Measurements from ENCODE around the gene NDST3.

DNA sequence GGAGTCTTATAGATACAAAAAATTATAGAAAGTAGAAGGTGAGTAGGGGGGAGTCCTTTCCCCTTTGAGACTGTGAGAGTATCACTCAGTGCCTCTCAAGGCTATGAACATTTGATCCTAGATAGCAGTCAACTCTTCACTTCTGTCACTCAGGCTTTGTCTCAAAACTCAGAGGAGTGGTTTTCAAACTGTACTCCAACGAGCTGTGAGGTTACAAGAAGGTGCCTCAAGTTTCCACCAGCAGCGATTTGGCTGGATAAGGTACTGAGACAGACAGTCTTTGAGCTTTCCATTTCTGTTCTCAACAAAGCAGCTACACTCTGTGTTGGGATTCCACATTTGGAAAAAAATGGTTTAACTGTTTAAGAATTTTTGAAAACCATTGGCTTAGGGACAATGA, 48.0 kb upstream of the NDST3 start:
- TF ChIP-seq, protein P1, sequence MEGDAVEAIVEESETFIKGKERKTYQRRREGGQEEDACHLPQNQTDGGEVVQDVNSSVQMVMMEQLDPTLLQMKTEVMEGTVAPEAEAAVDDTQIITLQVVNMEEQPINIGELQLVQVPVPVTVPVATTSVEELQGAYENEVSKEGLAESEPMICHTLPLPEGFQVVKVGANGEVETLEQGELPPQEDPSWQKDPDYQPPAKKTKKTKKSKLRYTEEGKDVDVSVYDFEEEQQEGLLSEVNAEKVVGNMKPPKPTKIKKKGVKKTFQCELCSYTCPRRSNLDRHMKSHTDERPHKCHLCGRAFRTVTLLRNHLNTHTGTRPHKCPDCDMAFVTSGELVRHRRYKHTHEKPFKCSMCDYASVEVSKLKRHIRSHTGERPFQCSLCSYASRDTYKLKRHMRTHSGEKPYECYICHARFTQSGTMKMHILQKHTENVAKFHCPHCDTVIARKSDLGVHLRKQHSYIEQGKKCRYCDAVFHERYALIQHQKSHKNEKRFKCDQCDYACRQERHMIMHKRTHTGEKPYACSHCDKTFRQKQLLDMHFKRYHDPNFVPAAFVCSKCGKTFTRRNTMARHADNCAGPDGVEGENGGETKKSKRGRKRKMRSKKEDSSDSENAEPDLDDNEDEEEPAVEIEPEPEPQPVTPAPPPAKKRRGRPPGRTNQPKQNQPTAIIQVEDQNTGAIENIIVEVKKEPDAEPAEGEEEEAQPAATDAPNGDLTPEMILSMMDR (IDR thresholded peaks at IDR 0.05), result no peak
- TF ChIP-seq POLR2A (IDR thresholded peaks at IDR 0.05), result no peak
